ENCODE data around the gene TAOK2. TPM values are rescaled to one million over a fixed set of nuclear protein-coding genes. Genes with fewer than 3 reads are reported as not detected.
A peak's percentile ranks its signal among the peaks of the same experiment; 100 is the strongest.

Gene TAOK2
- polyA plus RNA-seq, 3 donors = 1.1 to 19.2 (median 2.3) TPM

- H3K36me3 Mint-ChIP-seq = no peaks in the 10 kb centered on the region
- no peak overlapping the region for H3K27ac Mint-ChIP-seq
- peak; percentile 41 for TF ChIP-seq CTCF (IDR thresholded peaks at IDR 0.05)
- peaks cover 2% of the 10 kb centered on the region for H3K4me1 Mint-ChIP-seq
- Histone ChIP-seq H2AFZ (ENCODE audit: insufficient read depth, low read depth, low read length, poor library complexity, severe bottlenecking) (no peak overlapping the region), H3K4me2 (replicated peaks; ENCODE audit: extremely low read depth, low read length, poor library complexity, severe bottlenecking) (no peak overlapping the region), H3K4me1 (ENCODE audit: control insufficient read depth in 1 of 2, insufficient read depth in 2 of 2, low read length in 2 of 2) (peaks cover 0 to 3% of the 10 kb centered on the region in 2 donors), H4K20me1 (ENCODE audit: insufficient read depth, low read length) (no peaks in the 10 kb centered on the region), H3K36me3 (replicated peaks in 1 of 2; ENCODE audit: control insufficient read depth in 1 of 2, insufficient read depth in 2 of 2, low read length in 2 of 2) (no peaks in the 10 kb centered on the region), H3K79me2 (ENCODE audit: insufficient read depth, low read length) (no peaks in the 10 kb centered on the region), H3K27me3 (ENCODE audit: control insufficient read depth in 2 of 2, insufficient read depth in 2 of 2, low read length in 2 of 2) (no peaks in the 10 kb centered on the region), H3K9me3 (replicated peaks in 1 of 2; ENCODE audit: control insufficient read depth in 1 of 2, insufficient read depth in 1 of 2, low read length in 2 of 2) (no peaks in the 10 kb centered on the region), H3K27ac (ENCODE audit: low read depth in 1 of 2, low read length in 2 of 2) (no peak overlapping the region), H3K4me3 (replicated peaks in 1 of 3; ENCODE audit: low read depth in 2 of 3, low read length in 3 of 3) (no peak overlapping the region), H3K9ac (ENCODE audit: insufficient read depth, low read length, poor library complexity, severe bottlenecking) (no peak overlapping the region)
- DNase-seq = peak in 1 of 3 donors; percentile 33
- WGBS (ENCODE audit: insufficient coverage) = no CpG with 5 or more reads among the region's 5 CpGs
- H3K4me3 Mint-ChIP-seq = no peak overlapping the region
- H3K27me3 Mint-ChIP-seq (ENCODE audit: low read depth in 3 of 3) = peaks cover 2 to 8% (median 6%) of the 10 kb centered on the region in 3 donors
- H3K9me3 Mint-ChIP-seq = no peaks in the 10 kb centered on the region
- intact Hi-C loops (cut with micrococcal nuclease) = no loop called here
Measured at GRCh38 chr16:30041841-30042240, 68.2 kb downstream of the TAOK2 start.

Other genes with a start within 250 kb of the TAOK2 start
- 10 to 100 TPM; 24.6 to 32.0 (median 29.2) TPM for gene C16orf54, start 227.9 kb upstream of the TAOK2 start, polyA plus RNA-seq
- not detected for gene ZG16, start 195.6 kb upstream of the TAOK2 start, polyA plus RNA-seq
- 10 to 100 TPM; 22.0 to 46.2 (median 28.9) TPM for gene KIF22, start 183.1 kb upstream of the TAOK2 start, polyA plus RNA-seq
- gene MAZ, start 167.3 kb upstream of the TAOK2 start, polyA plus RNA-seq = 100 to 1,000 TPM in 1 of 3 donors, 10 to 100 TPM in 2; 14.2 to 137 (median 18.8) TPM
- under 1 TPM in 1 of 3 donors, not detected in 2; 0.04 TPM for gene PRRT2, start 161.7 kb upstream of the TAOK2 start, polyA plus RNA-seq
- gene PAGR1, start 157.7 kb upstream of the TAOK2 start, polyA plus RNA-seq = 10 to 100 TPM; 12.6 to 43.4 (median 36.3) TPM
- 100 to 1,000 TPM; 146 to 274 (median 185) TPM for gene MVP, start 153.4 kb upstream of the TAOK2 start, polyA plus RNA-seq
- 10 to 100 TPM; 67.2 to 98.8 (median 93.5) TPM for gene CDIPT, start 110.6 kb upstream of the TAOK2 start, polyA plus RNA-seq
- not detected for gene SEZ6L2, start 74.3 kb upstream of the TAOK2 start, polyA plus RNA-seq
- not detected for gene ASPHD1, start 73.4 kb upstream of the TAOK2 start, polyA plus RNA-seq
- 10 to 100 TPM in 1 of 3 donors, 1 to 10 TPM in 2; 4.0 to 36.6 (median 4.7) TPM for gene KCTD13, start 47.6 kb upstream of the TAOK2 start, polyA plus RNA-seq
- 100 to 1,000 TPM; 157 to 265 (median 227) TPM for gene TMEM219, start 11.8 kb upstream of the TAOK2 start, polyA plus RNA-seq
- gene HIRIP3, start 21.7 kb downstream of the TAOK2 start, polyA plus RNA-seq = 1 to 10 TPM; 3.3 to 4.8 (median 3.7) TPM
- 10 to 100 TPM in 1 of 3 donors, 1 to 10 TPM in 2; 2.8 to 57.6 (median 3.5) TPM for gene INO80E, start 22.4 kb downstream of the TAOK2 start, polyA plus RNA-seq
- 1 to 10 TPM in 1 of 3 donors, under 1 TPM in 2; 0.23 to 3.7 (median 0.66) TPM for gene DOC2A, start 37.2 kb downstream of the TAOK2 start, polyA plus RNA-seq
- not detected for gene C16orf92, start 49.3 kb downstream of the TAOK2 start, polyA plus RNA-seq
- not detected for gene TLCD3B, start 57.4 kb downstream of the TAOK2 start, polyA plus RNA-seq
- 1,000 to 10,000 TPM; 1,202 to 1,628 (median 1,429) TPM for gene ALDOA, start 91.9 kb downstream of the TAOK2 start, polyA plus RNA-seq
- gene PPP4C, start 102.1 kb downstream of the TAOK2 start, polyA plus RNA-seq = 100 to 1,000 TPM; 186 to 388 (median 279) TPM
- gene TBX6, start 118.1 kb downstream of the TAOK2 start, polyA plus RNA-seq = under 1 TPM; 0.10 to 0.65 (median 0.11) TPM
- 100 to 1,000 TPM; 182 to 283 (median 235) TPM for gene YPEL3, start 122.3 kb downstream of the TAOK2 start, polyA plus RNA-seq
- 1 to 10 TPM in 1 of 3 donors, not detected in 2; 9.6 TPM for gene GDPD3, start 139.7 kb downstream of the TAOK2 start, polyA plus RNA-seq
- 10 to 100 TPM in 2 of 3 donors, 1 to 10 TPM in 1; 8.1 to 82.8 (median 10.2) TPM for gene MAPK3, start 149.4 kb downstream of the TAOK2 start, polyA plus RNA-seq
- 1,000 to 10,000 TPM; 1,314 to 1,363 (median 1,346) TPM for gene CORO1A, start 209.7 kb downstream of the TAOK2 start, polyA plus RNA-seq
- gene BOLA2B, start 219.8 kb downstream of the TAOK2 start, polyA plus RNA-seq = 100 to 1,000 TPM; 105 to 170 (median 160) TPM
- gene SLX1A, start 220.0 kb downstream of the TAOK2 start, polyA plus RNA-seq = 100 to 1,000 TPM in 2 of 3 donors, 10 to 100 TPM in 1; 43.1 to 163 (median 162) TPM
- gene SULT1A3, start 225.4 kb downstream of the TAOK2 start, polyA plus RNA-seq = 10 to 100 TPM; 20.9 to 29.9 (median 28.3) TPM